Activated CD4-positive, CD25-positive, alpha-beta regulatory T cell treated with anti-CD3 and anti-CD28 coated beads, Interleukin-2, amount 50 U/mL, for 72 hours (primary cell): ENCODE results near the gene AAR2.

Source experiments
- DNase-seq: peaks from one replicate; pipeline ENCODE4 v3.0.0; 2021

Gene AAR2

GRCh38 chr20:36285746-36286447, 49.6 kb downstream of the AAR2 start:
- DNase-seq, result no peak

- no peak for DNase-seq
Observed at GRCh38 chr20:36297656-36298055, 61.4 kb downstream of the AAR2 start.

- DNase-seq, result no peak
Observed at GRCh38 chr20:36298061-36298460, 61.8 kb downstream of the AAR2 start.

- peak; percentile 9 for DNase-seq
Observed at GRCh38 chr20:36298795-36299339, 62.6 kb downstream of the AAR2 start.

GRCh38 chr20:36299459-36299858, 63.2 kb downstream of the AAR2 start:
- DNase-seq, result no peak

- no peak for DNase-seq
Observed at GRCh38 chr20:36301359-36302119, 65.3 kb downstream of the AAR2 start.

GRCh38 chr20:36303020-36303595, 66.8 kb downstream of the AAR2 start:
- no peak for DNase-seq

GRCh38 chr20:36303831-36304230, 67.6 kb downstream of the AAR2 start:
- DNase-seq, result no peak

GRCh38 chr20:36304786-36305495, 68.7 kb downstream of the AAR2 start:
- DNase-seq, result no peak

- DNase-seq, result no peak
Observed at GRCh38 chr20:36305602-36306551, 69.6 kb downstream of the AAR2 start, which contains the start of gene DLGAP4. Gene DLGAP4, plus strand, starts transcription at chr20:36306339. Its CDS starts 125,379 bp downstream, at chr20:36431718.
